T-helper 2 cell (primary cell): ENCODE measurements around the gene ARFGEF3.
"Not testable (repeated sequence)": the region's sequence is repeated elsewhere in the genome, so short reads cannot be mapped to it uniquely, and the experiment has no call there.

Source experiments
- DNase-seq, 5 experiments: peaks; one replicate each; pipeline versions ENCODE4 v3.0.0 to v3.0.0-alpha.2; 2012 to 2022

Gene ARFGEF3

DNA sequence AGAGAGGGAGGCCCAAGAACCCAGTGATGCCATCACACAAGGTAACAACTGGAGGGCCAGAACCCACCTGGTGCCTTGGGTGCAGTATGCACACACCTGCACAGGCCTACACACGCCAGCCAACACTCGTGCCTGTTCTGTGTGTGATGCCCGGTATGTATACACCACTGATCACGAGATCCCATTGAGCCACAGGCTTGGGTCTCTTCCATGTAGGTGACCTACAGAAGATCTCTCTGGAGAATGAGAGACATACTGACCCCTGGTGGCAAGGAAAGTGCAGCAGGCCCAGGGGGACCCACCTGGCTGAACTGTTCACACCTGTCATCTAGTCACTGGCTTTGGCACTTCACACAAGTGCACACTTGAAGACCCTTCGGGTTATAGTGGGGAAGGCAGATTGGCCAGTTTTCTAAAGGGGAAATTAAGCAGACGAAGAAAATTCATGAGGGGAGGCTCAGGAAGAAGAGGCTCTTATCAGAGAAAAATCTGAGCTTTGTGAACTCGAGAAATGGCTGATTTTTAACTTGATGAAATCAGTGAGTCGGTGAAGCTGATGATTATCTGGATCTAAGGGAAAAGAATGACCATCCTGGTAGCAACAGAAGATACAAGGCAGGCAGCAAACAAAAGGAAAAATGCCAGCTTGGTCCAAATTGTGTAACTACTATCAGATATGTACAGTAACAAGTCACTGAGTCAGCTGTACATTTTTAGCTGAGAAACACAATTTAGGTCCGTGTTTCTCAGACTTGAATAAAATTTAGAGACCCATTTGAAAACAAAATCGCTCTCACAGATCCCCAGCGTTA is 125.6 kb downstream of the ARFGEF3 start:
- peak in 4 of 5 experiments; percentile 12 to 34 (median 20) for DNase-seq

DNA sequence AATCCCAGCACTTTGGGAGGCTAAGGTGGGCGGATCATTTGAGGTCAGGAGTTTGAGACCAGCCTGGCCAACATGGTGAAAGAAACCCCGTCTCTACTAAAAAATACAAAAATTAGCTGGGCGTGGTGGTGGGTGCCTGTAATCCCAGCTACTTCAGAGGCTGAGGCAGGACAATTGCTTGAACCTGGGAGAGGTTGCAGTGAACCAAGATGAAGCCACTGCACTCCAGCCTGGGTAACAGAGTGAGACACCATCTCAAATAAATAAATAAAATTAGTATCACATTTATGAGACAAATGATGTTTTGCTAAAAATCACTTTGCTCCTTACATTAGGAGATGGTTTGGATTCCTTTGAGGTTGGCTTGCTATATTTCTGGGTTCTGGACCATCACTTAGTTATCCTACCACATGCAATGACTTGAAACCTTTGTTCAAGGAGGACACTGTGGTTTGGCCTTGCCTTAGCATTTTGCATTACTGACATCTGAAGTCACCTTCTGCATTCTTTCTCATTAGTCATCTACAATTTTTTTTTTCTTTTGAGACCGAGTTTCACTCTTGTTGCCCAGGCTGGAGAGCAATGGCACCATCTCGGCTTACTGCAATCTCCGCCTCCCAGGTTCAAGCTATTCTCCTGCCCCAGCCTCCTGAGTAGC is 126.8 kb downstream of the ARFGEF3 start:
- not testable (repeated sequence) for DNase-seq

DNA sequence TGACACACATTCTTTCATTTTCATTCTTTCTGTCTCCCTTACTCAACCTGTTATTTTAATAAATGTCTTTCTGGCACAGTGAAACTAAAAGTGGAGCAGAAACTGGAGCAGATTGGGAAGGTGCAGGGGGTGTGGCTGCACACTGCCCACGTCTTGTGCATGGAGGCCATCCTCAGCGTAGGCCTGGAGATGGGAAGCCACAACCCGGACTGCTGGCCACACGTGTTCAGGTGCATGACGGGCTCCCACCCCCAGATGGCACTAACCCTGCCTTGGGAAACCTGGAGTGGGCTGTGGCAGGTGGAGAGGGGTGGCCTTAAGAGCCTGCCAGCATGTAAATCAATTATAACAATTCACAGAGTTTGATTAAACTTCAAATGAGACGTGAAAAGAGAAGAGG is 128.0 kb downstream of the ARFGEF3 start:
- DNase-seq, result no peak

GRCh38 chr6:138290423-138290962 is 128.8 kb downstream of the ARFGEF3 start:
- DNase-seq, result no peak

DNA sequence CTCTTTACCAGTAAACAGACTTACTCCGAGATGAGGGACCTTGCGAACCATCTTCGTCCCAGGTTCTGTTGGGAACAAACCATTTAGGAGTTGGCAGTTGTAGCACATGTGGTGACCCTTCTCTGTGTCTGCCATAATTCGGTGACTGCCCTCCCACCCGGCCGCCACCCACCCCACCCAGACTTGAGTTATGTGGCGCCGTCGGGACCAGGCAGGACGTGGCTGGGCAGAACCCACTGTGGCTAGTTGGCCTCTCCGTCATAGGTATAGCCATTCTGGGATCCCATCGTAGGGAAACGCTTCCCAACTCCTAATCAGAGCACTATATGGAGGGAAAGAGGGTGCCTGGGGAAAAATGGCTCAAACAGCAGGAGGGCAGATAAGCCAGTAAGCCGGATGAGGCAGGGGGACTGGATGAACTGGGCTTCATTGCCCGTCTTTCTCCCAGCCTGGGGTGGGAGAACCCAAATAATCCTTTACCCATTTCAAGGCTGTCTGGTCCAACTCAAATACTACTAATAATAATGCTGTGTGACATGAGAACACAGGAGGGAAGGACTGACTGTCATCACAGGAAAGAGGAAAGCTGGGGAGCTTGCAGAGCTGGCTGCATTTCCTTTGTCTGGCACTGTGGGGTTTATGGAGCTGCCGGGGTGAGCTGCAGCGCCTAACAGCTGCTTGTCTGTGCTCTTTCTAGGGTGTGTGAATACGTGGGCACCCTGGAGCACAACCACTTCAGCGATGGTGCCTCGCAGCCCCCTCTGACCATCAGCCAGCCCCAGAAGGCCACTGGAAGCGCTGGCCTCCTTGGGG is 129.5 kb downstream of the ARFGEF3 start:
- DNase-seq, result no peak

GRCh38 chr6:138291849-138292181 is 130.1 kb downstream of the ARFGEF3 start:
- no peak for DNase-seq

GRCh38 chr6:138292482-138292881 is 130.7 kb downstream of the ARFGEF3 start:
- DNase-seq, result no peak

GRCh38 chr6:138293428-138294395 is 132.0 kb downstream of the ARFGEF3 start:
- DNase-seq, result no peak

DNA sequence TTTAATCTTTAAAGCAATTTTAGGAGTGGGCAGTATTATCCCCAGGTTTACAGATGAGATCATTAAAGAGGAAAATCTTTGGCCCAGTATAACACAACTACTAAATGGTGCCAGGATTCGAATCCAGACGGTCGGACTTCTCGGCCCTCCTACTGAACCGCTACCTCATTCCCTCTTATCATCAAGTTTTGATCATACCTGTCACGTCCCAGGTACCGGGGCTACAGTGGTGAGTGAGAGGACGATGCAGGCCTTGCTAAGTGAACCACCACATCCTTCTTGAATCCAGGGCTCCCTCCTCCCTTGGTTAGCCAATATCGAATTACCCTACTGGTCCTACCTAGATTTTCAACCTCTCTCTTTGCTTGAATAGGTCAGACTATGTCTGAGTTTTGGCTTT is 134.6 kb downstream of the ARFGEF3 start:
- DNase-seq, result no peak

DNA sequence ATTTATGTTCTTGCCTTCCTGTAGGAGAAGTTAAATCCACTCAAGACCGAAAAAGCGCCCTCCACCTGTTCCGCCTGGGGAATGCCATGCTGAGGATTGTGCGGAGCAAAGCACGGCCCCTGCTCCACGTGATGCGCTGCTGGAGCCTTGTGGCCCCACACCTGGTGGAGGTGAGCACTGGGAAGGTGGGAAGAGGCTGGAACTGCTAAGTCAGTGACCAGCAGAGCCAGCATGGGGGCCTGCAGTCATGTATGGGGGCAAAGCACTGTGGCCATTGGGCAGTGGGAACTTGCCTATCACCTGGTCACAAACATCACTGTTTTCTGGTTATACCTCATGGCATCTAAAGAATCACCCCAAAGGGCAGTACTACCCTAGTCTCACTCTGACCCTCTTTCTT is 135.0 kb downstream of the ARFGEF3 start:
- DNase-seq, result no peak

GRCh38 chr6:138297761-138298298 is 136.1 kb downstream of the ARFGEF3 start:
- no peak for DNase-seq

GRCh38 chr6:138300469-138300868 is 138.7 kb downstream of the ARFGEF3 start:
- DNase-seq, result no peak

- DNase-seq, result no peak
Measured at GRCh38 chr6:138302554-138302953, 140.8 kb downstream of the ARFGEF3 start.

GRCh38 chr6:138307352-138307751 is 145.6 kb downstream of the ARFGEF3 start:
- no peak for DNase-seq

DNA sequence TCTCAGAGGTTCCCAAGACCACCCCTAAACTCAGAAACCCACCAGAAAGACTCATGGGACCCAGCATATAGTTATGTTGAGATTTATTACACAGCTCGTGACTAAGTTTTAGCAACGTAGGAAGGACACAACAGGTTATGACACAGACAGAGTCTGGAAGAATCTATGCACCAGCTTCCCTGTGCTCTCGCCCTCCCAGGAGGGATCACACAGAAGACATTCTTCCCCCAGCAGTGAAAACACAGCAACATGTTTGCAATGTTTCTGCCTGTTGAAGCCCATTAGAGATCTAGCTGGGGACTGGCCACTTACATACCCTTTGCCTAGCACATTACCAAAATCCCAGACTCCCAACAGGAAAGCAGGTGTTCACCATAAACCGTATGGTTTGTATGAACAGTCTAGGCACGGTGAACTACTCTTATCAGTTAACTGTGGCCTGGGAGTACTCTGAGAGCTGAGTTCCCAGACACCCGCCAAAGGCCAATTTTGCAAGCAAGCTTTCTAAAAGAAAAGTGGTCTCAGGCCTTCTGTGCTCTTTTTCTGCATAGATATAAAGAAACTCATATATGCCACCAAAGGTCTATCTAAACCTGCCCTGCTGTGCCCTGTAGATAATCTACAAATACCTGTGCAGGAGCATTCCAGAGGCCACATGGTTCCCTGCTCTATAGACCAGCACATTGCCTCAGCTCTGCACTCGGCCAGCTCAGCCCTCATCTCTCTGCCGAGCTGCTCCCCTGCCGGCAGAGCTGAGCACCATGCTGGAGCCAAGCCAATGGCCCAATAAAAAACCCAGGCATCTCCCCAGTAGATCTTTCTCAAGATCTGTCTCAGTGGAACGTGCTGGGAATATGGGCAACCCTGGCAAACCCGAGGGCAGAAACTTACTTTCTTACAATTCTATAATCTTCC is 146.3 kb downstream of the ARFGEF3 start:
- DNase-seq, result no peak

DNA sequence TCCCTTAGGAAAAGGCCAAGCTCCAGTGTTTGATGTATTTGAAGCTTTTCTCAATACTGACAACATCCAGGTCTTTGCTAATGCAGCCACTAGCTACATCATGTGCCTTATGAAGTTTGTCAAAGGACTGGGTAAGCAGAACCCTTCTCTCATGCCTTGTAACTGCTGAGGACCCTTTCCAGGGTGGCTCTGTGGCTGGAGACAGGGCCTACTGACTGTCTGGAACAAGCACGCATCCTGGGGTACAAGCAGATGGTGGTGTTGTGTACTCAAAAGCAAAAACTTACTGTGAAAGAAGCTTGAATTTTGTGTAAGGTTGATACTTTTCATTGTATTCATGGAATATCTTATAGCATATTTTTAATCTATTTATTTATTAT is 147.0 kb downstream of the ARFGEF3 start:
- DNase-seq, result no peak

- no peak for DNase-seq
Measured at GRCh38 chr6:138309695-138310094, 148.0 kb downstream of the ARFGEF3 start.

DNA sequence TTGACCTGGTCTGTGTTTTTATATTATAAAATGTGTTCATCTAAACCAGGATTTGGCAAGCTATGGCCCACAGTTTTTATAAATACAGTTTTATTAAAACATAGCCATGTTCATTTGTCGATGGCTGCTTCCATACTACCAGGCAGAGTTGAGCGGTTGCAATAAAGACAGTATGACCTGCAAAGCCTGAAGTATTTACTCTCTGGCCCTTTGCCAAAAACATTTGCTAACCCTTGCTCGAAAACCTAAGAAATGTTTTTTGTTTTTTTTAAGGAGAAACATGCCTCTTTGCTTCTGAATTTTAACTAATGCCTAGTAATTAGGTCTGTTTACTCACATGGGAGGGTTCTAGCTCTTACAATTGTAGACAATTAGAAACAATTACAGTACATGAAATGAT is 148.6 kb downstream of the ARFGEF3 start:
- no peak for DNase-seq

DNA sequence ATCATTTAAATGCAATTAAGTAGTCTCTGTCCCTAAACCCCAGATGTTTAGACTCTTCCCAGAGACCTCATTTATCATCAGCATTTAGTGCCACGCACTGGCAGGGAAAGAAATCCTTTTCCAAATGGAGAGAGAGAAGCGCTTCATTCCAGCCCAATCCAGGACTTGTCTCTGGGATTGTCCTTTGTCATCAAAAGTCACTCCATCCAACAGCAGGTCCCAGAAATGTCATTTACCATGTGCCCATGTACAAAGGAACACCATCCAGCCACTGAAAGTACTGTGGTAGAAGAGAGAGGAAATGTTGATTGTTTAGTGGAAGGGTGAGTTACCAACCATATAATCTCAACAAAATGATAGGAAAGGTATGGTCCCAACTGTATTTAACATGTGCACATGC is 149.1 kb downstream of the ARFGEF3 start:
- DNase-seq, result no peak

DNA sequence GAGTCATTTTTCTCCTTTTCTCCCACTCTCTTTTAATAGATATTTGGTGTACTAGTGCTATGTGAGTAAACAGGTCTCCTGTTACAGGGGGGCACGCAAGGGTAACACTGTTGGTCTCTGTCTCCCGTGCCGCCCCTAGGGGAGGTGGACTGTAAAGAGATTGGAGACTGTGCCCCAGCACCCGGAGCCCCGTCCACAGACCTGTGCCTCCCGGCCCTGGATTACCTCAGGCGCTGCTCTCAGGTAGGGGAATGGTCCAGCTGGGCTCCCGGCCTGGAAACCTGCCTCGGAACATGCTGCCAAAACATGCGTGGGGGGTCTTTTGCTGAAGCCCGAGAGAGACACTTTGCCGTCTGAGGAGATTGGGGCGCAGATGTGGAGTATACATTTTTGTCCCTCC is 149.5 kb downstream of the ARFGEF3 start:
- no peak for DNase-seq
